HG03175 (cell line): ENCODE data around the gene HLA-DQA2.
"Not testable (repeated sequence)": the region's sequence is repeated elsewhere in the genome, so short reads cannot be mapped to it uniquely, and the experiment has no call there.

Experiments
- ATAC-seq: cut with Tn5 transposase; IDR thresholded peaks from one replicate; pipeline ENCODE4 v1.9.1; 2021; ENCODE audit warnings: mild to moderate bottlenecking, moderate library complexity; ENCODE audit not compliant: unreplicated experiment

HLA-DQA2 gene

DNA sequence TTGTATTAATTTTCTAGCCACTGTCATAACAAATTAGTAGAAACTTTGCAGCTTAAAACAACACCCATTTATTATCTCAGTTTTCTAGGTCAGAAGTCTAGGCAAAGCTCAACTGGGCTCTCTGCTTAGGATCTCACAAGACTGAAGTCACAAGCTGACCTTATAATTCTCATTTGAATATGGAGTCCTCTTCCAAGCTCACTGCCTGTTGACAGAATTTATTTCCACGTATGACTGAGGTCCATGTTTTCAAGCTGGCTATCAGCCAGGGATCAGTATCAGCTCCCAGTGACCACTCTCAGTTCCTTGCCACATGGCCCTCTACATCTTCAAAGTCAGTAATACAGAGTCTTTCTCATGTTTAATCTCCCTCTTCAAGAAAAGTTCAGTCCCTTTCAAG, 33.9 kb downstream of the HLA-DQA2 start:
- ATAC-seq = no peak

DNA sequence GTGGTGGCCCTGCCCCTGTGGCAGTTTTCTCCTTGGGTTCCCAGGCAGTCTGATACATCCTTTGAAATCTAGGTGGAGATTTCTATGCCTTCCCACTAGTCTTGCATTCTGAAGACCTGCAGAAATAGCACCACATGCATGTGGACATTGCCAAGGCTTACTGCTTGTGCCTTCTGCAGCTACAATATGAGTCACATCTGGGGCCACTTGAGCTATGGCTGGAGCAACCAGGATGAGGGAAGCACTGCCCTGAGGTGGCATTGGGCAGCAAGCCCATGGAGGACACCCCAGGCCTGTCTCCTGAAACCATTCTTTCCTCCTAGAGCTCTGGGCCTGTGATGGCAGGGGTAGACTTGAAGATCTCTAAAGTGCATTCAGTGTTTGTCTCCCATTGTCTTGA, 37.8 kb downstream of the HLA-DQA2 start:
- ATAC-seq = no peak

DNA sequence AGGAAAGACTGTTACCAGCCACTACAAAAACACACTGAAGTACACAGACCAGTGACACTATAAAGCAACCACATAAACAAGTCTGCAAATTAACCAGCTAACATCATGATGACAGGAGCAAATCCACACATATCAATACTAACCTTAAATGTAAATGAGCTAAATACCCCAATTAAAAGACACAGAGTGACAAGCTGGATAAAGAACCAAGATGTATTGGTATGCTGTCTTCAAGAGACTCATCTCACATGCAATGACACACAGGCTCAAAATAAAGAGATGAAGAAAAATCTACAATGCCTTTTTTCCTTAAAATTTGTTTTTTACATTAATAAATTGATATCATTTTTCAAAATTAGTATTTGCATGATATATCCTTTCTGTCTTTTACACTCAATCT, 41.7 kb downstream of the HLA-DQA2 start:
- not testable (repeated sequence) for ATAC-seq

DNA sequence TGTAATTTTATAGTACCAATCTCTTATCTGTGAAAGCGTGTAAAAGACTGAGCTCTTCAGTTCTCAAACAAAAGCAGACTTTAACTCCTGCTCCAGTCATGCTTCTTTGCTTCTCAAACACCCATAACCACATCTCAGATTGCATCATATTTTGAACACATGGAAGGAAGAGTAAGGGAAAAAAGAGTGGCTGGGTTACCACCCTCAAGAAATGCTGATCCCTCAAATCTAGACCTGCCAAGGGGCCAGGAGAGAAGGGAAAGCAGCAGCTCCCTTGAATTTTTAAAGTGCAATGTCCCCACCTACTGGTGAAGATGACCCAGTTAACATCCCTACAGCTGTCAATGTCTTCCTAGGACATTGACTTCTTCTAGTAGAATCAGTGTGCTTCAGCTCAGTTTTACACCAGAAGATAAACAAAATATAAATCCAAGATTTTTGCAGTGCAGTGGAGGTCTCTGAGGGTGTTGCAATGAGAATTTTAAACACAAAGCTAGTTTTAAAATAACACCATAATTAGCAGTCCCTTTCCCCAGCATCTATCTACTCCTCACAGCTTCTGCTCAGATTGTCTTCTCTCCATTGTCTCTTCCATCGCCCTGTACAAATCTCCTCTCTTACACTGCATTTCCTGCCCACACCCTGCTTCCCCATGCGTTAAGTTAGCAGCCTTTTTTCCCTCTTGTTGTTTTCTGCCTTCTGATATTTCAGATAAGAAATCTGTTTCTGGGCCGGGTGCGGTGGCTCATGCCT, 44.8 kb downstream of the HLA-DQA2 start:
- no peak for ATAC-seq

DNA sequence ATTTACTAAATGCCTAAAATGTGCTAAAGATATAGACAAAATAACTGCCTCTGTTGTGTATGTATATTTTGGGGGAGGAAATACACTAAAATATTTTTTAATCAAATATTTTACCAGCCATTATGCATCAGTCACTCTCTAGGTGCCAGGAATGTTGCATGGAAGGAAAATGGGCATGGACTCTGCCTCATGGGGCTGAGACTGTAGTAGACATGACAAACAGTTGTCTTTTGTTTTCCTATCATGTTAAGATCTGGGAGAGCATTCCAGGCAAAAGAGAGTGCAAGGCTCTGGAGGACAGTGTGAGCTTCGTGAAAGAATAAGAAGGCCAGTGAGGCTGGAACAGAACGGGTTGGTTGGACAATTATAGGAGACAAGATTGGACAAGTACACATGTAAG, 49.1 kb downstream of the HLA-DQA2 start:
- no peak for ATAC-seq

DNA sequence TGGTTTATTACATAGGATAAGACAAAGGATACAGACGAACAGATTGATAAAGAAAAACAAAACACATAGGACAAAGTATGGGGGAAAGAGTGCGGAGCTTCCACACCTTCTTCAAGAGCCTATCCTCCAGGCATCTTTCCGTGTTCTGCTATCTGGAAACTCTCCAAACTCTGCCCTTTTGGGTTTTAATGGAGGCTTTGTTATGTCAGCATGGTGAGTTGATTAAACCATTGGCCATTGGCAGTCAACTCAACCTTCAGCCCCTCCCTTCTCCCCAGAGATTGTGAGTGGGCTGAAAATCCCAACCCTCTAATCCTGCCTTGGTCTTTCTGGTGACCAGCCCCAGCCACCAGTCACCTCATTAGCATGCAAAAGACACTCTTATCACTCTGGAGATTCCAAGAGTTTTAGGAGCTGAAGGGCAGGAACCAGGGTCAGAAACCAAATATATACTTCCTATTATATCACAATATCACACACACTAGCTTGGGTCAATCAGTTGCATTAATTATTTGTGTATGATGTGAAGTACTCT, 51.8 kb downstream of the HLA-DQA2 start:
- no peak for ATAC-seq

DNA sequence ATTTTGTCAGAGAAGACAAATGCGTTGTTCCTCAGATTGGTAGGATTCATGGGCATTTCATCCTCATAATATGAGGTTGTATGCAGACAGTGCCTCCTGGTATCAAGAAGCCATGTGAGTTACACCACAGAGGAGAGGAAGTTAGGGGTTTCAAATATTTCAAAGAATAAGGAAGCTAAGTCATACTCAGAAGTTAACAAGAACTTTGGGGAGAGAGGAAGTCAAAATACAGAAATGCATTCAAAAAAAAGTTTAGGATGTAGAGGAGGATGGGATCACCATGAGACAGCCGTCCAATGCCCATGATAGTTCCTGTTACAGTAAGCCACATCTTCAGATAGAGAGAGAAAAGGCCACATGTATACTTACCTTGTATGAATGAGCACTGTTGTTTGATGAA, 53.3 kb downstream of the HLA-DQA2 start:
- ATAC-seq = no peak
